PC-3 (cell line): ENCODE results near the gene PTPRN2.

ENCODE experiments used
- EZH2 ChIP-seq: fragments of 300-600 bp; sonication (generic); IDR thresholded peaks from one replicate; pipeline ENCODE4 v1.6.1; 2017; ENCODE audit warnings: antibody characterized with exemption, mild to moderate bottlenecking, low read length; ENCODE audit not compliant: unreplicated experiment
- EZH2phosphoT487 ChIP-seq: fragments of 300-600 bp; sonication (generic); IDR thresholded peaks from 2 replicates; pipeline ENCODE4 v1.6.1; 2018; ENCODE audit warnings: mild to moderate bottlenecking, antibody characterized with exemption, low read length, borderline replicate concordance

GRCh38 chr7:158301207-158301606 lies 286.4 kb downstream of the PTPRN2 start:
- TF ChIP-seq EZH2 (no peak), EZH2phosphoT487 (no peak)
